GM13976 (cell line): ENCODE measurements around the gene HPS1.

Source experiments
- DNase-seq: peaks from one replicate; pipeline ENCODE4 v3.0.0; 2012; ENCODE audit warnings: low spot score
- CTCF ChIP-seq: IDR thresholded peaks from 2 replicates; pipeline ENCODE4 v1.5.1; 2012; ENCODE audit warnings: borderline replicate concordance, mild to moderate bottlenecking; ENCODE audit not compliant: insufficient read depth; ENCODE audit errors: extremely low read depth, missing control alignments, control extremely low read depth
- in situ Hi-C: fragments of 300-500 bp; cut with MboI; formaldehyde crosslinking; loops from one replicate; pipeline ENCODE4 v1.12.0; 2022; ENCODE audit warnings: low sequenced_read_pairs, mixed read lengths, inconsistent platforms; ENCODE audit not compliant: unreplicated experiment

HPS1 gene

GRCh38 chr10:98404571-98405359 is 42.0 kb downstream of the HPS1 start:
- in situ Hi-C loops: no loop called here
- peak; percentile 73 for DNase-seq
- no peak for TF ChIP-seq CTCF

GRCh38 chr10:98403812-98404504 is 42.8 kb downstream of the HPS1 start:
- no peak for DNase-seq
- TF ChIP-seq CTCF: no peak
- in situ Hi-C loops: no loop called here

GRCh38 chr10:98402931-98403718 is 43.6 kb downstream of the HPS1 start:
- in situ Hi-C loops: no loop called here
- no peak for TF ChIP-seq CTCF
- no peak for DNase-seq

- in situ Hi-C loops: no loop called here
- TF ChIP-seq CTCF: no peak
- DNase-seq: no peak
Observed at GRCh38 chr10:98402478-98402877, 44.3 kb downstream of the HPS1 start.

GRCh38 chr10:98400482-98400881 is 46.3 kb downstream of the HPS1 start:
- in situ Hi-C loops: no loop called here
- no peak for TF ChIP-seq CTCF
- DNase-seq: no peak

- in situ Hi-C loops: no loop called here
- DNase-seq: no peak
Observed at GRCh38 chr10:98399784-98400183, 47.0 kb downstream of the HPS1 start.

More at GRCh38 chr10:98399784-98400183, 47.0 kb downstream of the HPS1 start:
- TF ChIP-seq CTCF: no peak
